ENCODE results near the gene MOV10L1. TPM values are rescaled to one million over a fixed set of nuclear protein-coding genes. Genes with fewer than 3 reads are reported as not detected.

MOV10L1 gene
- polyA plus RNA-seq, 3 donors = 0.31 to 0.92 (median 0.79) TPM

DNA sequence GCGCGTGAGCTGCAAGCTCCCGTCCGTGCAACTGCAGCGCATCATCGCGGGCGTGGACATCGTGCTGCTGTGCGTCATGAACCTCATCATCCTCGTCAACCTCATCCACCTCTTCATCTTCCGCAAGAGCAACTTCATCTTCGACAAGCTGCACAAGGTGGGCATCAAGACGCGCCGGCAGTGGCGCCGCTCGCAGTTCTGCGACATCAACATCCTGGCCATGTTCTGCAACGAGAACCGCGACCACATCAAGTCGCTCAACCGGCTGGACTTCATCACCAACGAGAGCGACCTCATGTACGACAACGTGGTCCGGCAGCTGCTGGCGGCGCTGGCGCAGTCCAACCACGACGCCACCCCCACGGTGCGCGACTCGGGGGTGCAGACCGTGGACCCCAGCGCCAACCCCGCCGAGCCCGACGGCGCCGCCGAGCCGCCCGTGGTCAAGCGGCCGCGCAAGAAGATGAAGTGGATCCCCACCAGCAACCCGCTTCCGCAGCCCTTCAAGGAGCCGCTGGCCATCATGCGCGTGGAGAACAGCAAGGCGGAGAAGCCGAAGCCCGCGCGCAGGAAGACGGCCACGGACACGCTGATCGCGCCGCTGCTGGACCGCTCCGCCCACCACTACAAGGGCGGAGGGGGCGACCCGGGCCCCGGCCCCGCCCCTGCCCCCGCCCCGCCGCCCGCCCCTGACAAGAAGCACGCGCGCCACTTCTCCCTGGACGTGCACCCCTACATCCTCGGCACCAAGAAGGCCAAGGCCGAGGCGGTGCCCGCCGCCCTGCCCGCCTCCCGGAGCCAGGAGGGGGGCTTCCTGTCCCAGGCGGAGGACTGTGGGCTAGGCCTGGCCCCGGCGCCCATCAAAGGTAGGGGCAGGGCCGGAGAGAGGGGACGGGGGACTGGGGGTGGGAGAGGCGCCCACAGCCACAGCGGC lies 88.0 kb downstream of the MOV10L1 start:
- H3K27ac ChIP-seq (ENCODE audit: low read depth, low read length) = no peak overlapping the region
- 52 to 68% (median 65%) methylated on average over 80 to 98 of the region's 98 CpGs for WGBS, 3 donors

DNA sequence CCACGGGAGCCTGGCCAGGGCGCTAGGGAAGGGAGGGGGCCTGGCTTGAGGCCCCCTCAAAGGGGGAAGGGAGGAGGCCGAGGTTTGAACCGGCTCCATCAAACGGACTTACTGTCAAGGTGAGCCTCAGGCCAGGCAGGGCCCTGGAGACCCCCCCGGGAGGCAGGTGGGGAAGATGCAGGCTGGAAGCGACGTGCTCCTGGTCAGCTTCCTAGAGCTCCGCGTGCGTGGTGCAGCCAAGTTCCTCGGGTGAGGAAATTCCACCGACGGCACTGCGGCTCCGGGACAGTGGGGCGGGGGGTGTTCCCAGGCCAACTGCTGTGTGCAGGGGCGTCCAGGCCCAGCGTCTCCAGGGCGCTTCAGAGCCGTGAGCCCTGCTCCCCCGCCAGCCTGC lies 88.7 kb downstream of the MOV10L1 start:
- no peak overlapping the region for H3K27ac ChIP-seq (ENCODE audit: low read depth, low read length)
- WGBS, 3 donors = 37 to 70% (median 49%) methylated on average over 20 to 22 of the region's 22 CpGs

DNA sequence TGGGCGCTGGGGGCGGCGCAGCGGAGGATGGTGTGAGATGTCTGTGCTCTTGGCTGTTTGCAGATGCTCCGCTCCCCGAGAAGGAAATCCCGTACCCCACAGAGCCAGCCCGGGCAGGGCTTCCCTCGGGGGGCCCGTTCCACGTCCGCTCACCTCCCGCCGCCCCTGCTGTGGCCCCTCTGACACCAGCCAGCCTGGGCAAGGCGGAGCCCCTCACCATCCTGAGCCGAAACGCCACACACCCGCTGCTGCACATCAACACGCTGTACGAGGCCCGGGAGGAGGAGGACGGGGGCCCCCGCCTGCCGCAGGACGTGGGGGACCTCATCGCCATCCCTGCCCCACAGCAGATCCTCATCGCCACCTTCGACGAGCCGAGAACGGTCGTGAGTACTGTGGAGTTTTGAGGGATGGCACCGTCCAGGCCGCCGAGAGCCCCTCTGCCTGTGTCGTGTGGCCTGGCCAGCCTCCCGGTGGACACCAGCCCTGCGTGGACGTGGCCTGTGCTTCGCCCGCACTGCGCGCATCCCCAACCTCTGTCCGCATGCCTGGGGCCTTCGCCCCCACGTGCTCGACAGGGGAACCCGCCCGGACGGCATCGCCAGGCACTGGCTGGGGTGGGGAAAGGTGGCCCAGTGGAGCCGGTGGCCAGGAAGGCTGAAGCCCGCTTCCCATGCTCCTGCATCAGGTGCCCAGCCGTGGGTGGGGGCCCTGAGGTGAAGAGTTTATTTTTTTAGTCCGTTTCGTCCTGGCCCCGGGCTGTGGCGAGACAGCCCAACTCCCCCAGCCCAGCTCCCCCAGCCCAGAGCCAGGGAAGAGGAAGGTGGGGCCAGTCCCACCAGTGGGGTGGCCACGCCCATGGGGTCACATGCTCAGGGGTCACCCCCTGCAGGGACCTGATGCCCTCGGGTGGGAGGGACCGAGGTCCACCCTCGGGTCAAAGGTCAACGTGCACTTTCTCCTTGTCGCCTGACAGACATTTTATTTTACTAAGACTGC lies 89.4 kb downstream of the MOV10L1 start:
- WGBS, 3 donors = 77 to 82% (median 79%) methylated on average over 64 of the region's 64 CpGs
- no peak overlapping the region for H3K27ac ChIP-seq (ENCODE audit: low read depth, low read length)

DNA sequence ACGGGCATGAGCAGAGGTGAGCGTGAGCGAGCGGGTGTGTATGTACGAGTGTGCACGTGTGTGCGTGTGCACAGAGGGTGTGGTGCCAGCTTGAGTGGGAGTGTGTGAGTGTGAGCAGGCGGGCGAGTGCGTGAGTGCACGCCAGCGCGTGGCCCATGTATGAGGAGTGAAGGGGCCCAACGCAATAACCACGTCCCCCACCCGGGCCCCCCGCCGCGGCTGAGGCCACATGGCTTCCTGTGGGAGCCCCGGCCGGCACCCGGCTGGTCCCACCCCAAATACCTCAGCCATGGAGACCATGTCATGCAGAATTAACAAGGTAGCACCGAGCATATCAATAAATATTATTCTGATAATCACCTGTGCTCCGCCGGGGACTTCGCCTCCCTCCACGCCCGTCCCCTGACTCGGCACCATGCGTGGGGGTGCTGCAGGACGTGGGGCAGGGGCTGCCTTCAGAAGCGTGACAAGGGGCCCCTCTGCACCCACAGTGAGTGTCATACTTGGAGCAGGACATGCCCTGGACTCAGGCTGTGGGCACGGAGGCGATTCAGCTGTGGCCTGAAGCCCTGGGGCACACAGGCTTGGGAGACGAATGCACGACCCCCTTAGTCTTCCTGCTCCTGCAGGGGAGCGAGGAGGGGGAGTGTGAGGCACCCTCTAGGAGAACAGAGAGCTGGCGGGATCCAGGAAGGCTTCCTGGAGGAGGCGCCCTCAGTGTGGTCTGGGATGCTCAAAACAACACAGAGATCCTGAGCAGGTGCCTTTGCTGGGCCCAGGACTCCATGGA lies 90.3 kb downstream of the MOV10L1 start:
- H3K27ac ChIP-seq (ENCODE audit: low read depth, low read length) = no peak overlapping the region
- 60 to 84% (median 64%) methylated on average over 39 of the region's 39 CpGs for WGBS, 3 donors

GRCh38 chr22:50180727-50181521 lies 91.1 kb downstream of the MOV10L1 start:
- 88 to 94% (median 91%) methylated on average over 27 of the region's 27 CpGs for WGBS, 3 donors
- H3K27ac ChIP-seq (ENCODE audit: low read depth, low read length) = no peak overlapping the region

- WGBS, 3 donors = 61 to 88% (median 86%) methylated on average over 31 of the region's 31 CpGs
- H3K27ac ChIP-seq (ENCODE audit: low read depth, low read length) = no peak overlapping the region
Observed at GRCh38 chr22:50182176-50183081, 92.6 kb downstream of the MOV10L1 start.

GRCh38 chr22:50183141-50183971 lies 93.5 kb downstream of the MOV10L1 start:
- 64 to 88% (median 86%) methylated on average over 18 to 19 of the region's 19 CpGs for WGBS, 3 donors
- no peak overlapping the region for H3K27ac ChIP-seq (ENCODE audit: low read depth, low read length)

- WGBS, 3 donors = 46 to 64% (median 47%) methylated on average over 29 to 32 of the region's 32 CpGs
- H3K27ac ChIP-seq (ENCODE audit: low read depth, low read length) = no peak overlapping the region
Observed at GRCh38 chr22:50184004-50184901, 94.4 kb downstream of the MOV10L1 start.

DNA sequence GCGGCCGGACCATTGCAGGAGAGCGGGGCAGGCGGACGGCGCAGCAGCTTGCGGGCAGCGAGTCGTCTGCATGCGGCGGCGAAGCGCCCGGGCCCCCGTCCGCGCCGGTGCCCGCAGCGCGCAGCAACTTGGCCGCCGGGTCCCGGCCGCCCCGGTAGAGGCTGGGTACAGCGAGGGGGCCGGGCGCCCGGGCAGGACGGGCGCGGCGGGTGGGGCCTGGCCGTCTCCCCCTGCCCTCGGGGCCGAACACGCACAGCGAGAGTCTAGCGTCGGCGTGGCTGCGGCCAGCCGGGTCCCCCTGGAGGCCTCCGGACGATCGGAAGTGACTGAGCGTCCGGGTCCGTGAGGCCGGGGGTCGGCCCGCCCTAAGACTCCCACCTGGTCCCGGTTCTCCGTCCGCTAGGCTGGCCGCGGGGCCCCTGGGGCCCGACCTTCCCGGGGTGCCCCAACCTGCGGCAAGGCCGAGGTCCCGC lies 95.1 kb downstream of the MOV10L1 start:
- peak overlapping the region; percentile 13 for H3K27ac ChIP-seq (ENCODE audit: low read depth, low read length)
- 9 to 36% (median 14%) methylated on average over 44 to 63 of the region's 63 CpGs for WGBS, 3 donors

- 1 to 3% (median 1%) methylated on average over 39 to 88 of the region's 90 CpGs for WGBS, 3 donors
- peak within 1 kb of the TSS; percentile 13 for H3K27ac ChIP-seq (ENCODE audit: low read depth, low read length)
Observed at GRCh38 chr22:50185375-50186087, 95.7 kb downstream of the MOV10L1 start, which contains the start of gene TRABD. Gene TRABD, plus strand, starts transcription at chr22:50185913. Its CDS starts 7,148 bp downstream, at chr22:50193061.

DNA sequence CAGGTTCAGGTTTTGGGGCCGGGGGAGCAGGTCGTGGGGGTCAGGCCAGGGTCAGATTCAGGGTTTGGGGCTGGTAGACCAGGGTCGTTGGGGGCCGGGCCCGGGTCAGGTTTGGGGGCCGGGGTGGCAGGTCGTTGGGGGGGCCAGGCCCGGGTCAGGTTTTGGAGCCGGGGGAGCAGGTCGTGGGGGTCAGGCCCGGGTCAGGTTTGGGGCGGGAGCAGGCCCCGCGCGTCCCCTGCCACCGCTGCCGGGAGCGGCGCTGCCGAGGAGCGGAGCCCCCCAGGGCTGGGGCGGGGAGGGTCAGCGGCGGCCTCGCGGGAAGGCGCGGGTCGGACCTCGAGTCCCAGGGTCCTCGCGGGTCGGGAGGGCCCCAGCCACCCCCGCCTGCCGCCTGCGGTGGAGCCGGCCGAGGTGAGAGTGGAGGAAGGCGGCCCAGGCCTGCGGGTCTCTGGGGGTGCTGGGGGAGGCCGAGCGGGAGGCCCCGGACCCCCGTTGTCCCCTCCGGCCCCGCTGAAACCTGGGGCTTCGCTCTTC lies 96.4 kb downstream of the MOV10L1 start:
- H3K27ac ChIP-seq (ENCODE audit: low read depth, low read length) = no peak overlapping the region
- WGBS, 3 donors = 1 to 2% (median 1%) methylated on average over 41 to 47 of the region's 47 CpGs

DNA sequence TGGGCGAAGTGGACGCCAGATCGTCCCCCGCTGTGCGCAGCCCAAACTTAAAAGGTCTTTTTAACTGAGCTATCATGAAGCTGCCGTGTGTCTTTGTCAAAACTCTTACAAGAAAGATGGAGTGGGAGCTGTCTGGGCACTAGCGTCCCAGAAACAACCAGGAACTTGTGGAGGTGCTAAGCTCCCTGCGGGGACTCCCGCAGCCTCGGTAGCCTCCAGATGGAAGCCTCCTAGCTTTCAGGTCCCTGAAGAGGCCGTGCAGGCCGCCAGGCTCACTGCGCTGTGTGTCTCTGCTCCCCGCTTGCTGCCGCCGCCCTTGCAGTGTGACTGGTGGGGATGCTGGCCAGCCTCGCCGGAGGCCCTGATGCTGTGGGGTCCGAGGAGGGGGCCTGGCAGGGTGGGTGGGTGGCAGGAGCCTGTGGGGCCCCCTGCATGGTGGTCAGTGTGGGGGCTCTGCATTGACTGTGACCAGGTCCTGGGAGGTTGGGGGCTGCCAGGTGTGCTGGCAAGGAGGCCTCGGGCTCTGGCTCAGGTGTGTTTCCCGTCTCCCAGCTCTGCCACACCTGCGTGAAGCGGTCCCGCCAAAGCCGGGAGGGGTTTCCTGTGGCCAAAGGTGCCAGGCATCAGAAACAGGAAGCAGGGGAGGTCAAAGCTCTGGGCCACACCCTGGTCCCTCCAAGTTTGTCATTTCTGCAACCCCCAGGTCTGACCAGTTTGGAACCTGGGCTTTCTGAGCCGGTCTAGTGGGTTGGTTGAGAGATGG lies 97.1 kb downstream of the MOV10L1 start:
- 30 to 44% (median 42%) methylated on average over 26 of the region's 26 CpGs for WGBS, 3 donors
- no peak overlapping the region for H3K27ac ChIP-seq (ENCODE audit: low read depth, low read length)

GRCh38 chr22:50188356-50188755 lies 98.5 kb downstream of the MOV10L1 start:
- WGBS, 3 donors = 95 to 96% (median 95%) methylated on average over 11 of the region's 11 CpGs
- H3K27ac ChIP-seq (ENCODE audit: low read depth, low read length) = no peak overlapping the region
